HCT116 (cell line): ENCODE results near the gene RAB29. TPM values are rescaled to one million over a fixed set of nuclear protein-coding genes. Genes with fewer than 3 reads are reported as not detected.

Source experiments
- ATAC-seq: fragments of 200-7000 bp; cut with Tn5 transposase; 2 replicates; pipeline ENCODE4 v1.9.1; 2020; ENCODE audit warnings: mild to moderate bottlenecking, moderate library complexity
- BruUV-seq: library from RNA; stranded (reverse); fragments of 400-500 nt; replicated peaks from 2 replicates; lab custom pipeline; 2021; lab: Mats Ljungman, UMichigan
- CTCF ChIA-PET: fragments of 300-600 bp; sonication (Branson Sonifier 250); formaldehyde crosslinking; loops from one replicate; lab custom pipeline; 2021; ENCODE audit warnings: antibody characterized with exemption; lab: Charles Lee
- POLR2A ChIA-PET: fragments of 300-600, 350-600 bp; sonication (Branson Sonifier 250); formaldehyde crosslinking; loops from one replicate; lab custom pipeline; 2021; ENCODE audit warnings: antibody characterized with exemption; lab: Charles Lee
- RAD21 ChIA-PET, 2 experiments: fragments of 300-600 bp; sonication (Branson Sonifier 250); formaldehyde crosslinking; loops; one replicate each; lab custom pipeline; 2023; ENCODE audit warnings: low total read pairs in 2 of 2; ENCODE audit not compliant: uncharacterized antibody in 2 of 2, unreplicated experiment in 2 of 2, low non-redundant PET in 1 of 2; lab: Charles Lee
- DNase-seq: peaks from one replicate; pipeline ENCODE4 v3.0.0-alpha.2; 2010; ENCODE audit warnings: low read depth, low spot score
- H2AFZ ChIP-seq: fragments of 200-600 bp; shearing (Covaris generic), sonication (generic); 2 replicates; pipeline ENCODE4 v1.6.1; 2017; ENCODE audit warnings: low read depth, mixed run types, mixed read lengths, antibody characterized with exemption, low read length; ENCODE audit not compliant: poor library complexity, severe bottlenecking
- H3K27ac ChIP-seq: 2 replicates; pipeline ENCODE4 v1.5.1; 2012; ENCODE audit warnings: low read depth, low read length
- H3K27me3 ChIP-seq: fragments of 200-600 bp; sonication (generic); 2 replicates; pipeline ENCODE4 v1.6.1; 2016; ENCODE audit warnings: mixed run types, low read length, mixed read lengths; ENCODE audit not compliant: insufficient read depth
- H3K36me3 ChIP-seq, 2 experiments: fragments of 200-500 bp in 1 of 2; fragments of 200-600 bp in 1 of 2; sonication (Bioruptor generic) in 1 of 2; sonication (generic) in 1 of 2; 2 replicates each; pipeline versions ENCODE4 v1.5.1 to v1.6.1; 2014 to 2016; ENCODE audit warnings: low read length in 2 of 2, inconsistent platforms in 1 of 2, mixed read lengths in 1 of 2, mixed run types in 1 of 2; ENCODE audit not compliant: insufficient read depth in 2 of 2, control insufficient read depth in 1 of 2
- H3K4me1 ChIP-seq, 2 experiments: fragments of 200-600 bp in 1 of 2; sonication (generic) in 1 of 2; 2 replicates each; pipeline versions ENCODE4 v1.5.1 to v1.6.1; 2012 to 2017; ENCODE audit warnings: low read length in 2 of 2, inconsistent platforms in 1 of 2, mild to moderate bottlenecking in 1 of 2, mixed read lengths in 1 of 2, mixed run types in 1 of 2, moderate library complexity in 1 of 2; ENCODE audit not compliant: insufficient read depth in 2 of 2, control insufficient read depth in 1 of 2
- H3K4me2 ChIP-seq: fragments of 200-600 bp; sonication (generic); 2 replicates; pipeline ENCODE4 v1.6.1; 2017; ENCODE audit warnings: mixed run types, low read length, mixed read lengths
- H3K4me3 ChIP-seq, 2 experiments: fragments of 200-600 bp in 1 of 2; sonication (generic) in 1 of 2; replicated peaks in 1 of 2; 2 replicates each; pipeline ENCODE4 v1.5.1; 2011 to 2016; ENCODE audit warnings: low read length in 2 of 2, control low read depth in 1 of 2, low read depth in 1 of 2, mild to moderate bottlenecking in 1 of 2, mixed read lengths in 1 of 2, mixed run types in 1 of 2
- H3K79me2 ChIP-seq: fragments of 200-600 bp; sonication (generic); 2 replicates; pipeline ENCODE4 v1.6.1; 2017; ENCODE audit warnings: mild to moderate bottlenecking, mixed run types, low read length, moderate library complexity, mixed read lengths; ENCODE audit not compliant: insufficient read depth
- H3K9ac ChIP-seq: fragments of 200-600 bp; sonication (generic); 2 replicates; pipeline ENCODE4 v1.6.1; 2016; ENCODE audit warnings: low read length, mixed read lengths
- H3K9me2 ChIP-seq: fragments of 200-600 bp; sonication (generic), shearing (Covaris generic); 2 replicates; pipeline ENCODE4 v1.6.1; 2017; ENCODE audit warnings: mixed run types, mild to moderate bottlenecking, moderate library complexity; ENCODE audit not compliant: insufficient read depth
- H3K9me3 ChIP-seq, 2 experiments: fragments of 200-500 bp in 1 of 2; fragments of 200-600 bp in 1 of 2; sonication (Bioruptor generic) in 1 of 2; sonication (generic) in 1 of 2; 2 replicates each; pipeline ENCODE4 v1.6.1; 2014 to 2017; ENCODE audit warnings: low read length in 2 of 2, mixed read lengths in 2 of 2, inconsistent platforms in 1 of 2, low read depth in 1 of 2, mild to moderate bottlenecking in 1 of 2, mixed run types in 1 of 2, moderate library complexity in 1 of 2; ENCODE audit not compliant: control insufficient read depth in 1 of 2, insufficient read depth in 1 of 2
- H4K20me1 ChIP-seq: fragments of 200-600 bp; sonication (generic), shearing (Covaris generic); 2 replicates; pipeline ENCODE4 v1.6.1; 2017; ENCODE audit warnings: mixed run types, mild to moderate bottlenecking, moderate library complexity; ENCODE audit not compliant: insufficient read depth
- CBX3 ChIP-seq: IDR thresholded peaks from 2 replicates; pipeline ENCODE4 v1.6.1; 2012; ENCODE audit warnings: low read depth
- EGR1 ChIP-seq: IDR thresholded peaks from 2 replicates; pipeline ENCODE4 v1.6.1; 2012; ENCODE audit warnings: low read depth
- EZH2 ChIP-seq: fragments of 200-600 bp; sonication (generic); IDR thresholded peaks from 2 replicates; pipeline ENCODE4 v1.6.1; 2017; ENCODE audit warnings: antibody characterized with exemption, mixed run types
- EZH2phosphoT487 ChIP-seq: fragments of 200-600 bp; IDR thresholded peaks from 2 replicates; pipeline ENCODE4 v1.6.1; 2018; ENCODE audit warnings: antibody characterized with exemption, borderline replicate concordance
- JUND ChIP-seq: IDR thresholded peaks from 2 replicates; pipeline ENCODE4 v1.6.1; 2012
- POLR2A ChIP-seq: IDR thresholded peaks from 2 replicates; pipeline ENCODE4 v1.7.0; 2011; ENCODE audit warnings: borderline replicate concordance; ENCODE audit not compliant: insufficient read depth, insufficient read length; ENCODE audit errors: extremely low read depth
- POLR2AphosphoS5 ChIP-seq: IDR thresholded peaks from 2 replicates; pipeline ENCODE4 v1.6.1; 2011; ENCODE audit warnings: mild to moderate bottlenecking, low read depth, low read length, moderate library complexity
- RAD21 ChIP-seq: IDR thresholded peaks from 2 replicates; pipeline ENCODE4 v1.6.1; 2012; ENCODE audit warnings: low read depth, mild to moderate bottlenecking
- SP1 ChIP-seq: IDR thresholded peaks from 2 replicates; pipeline ENCODE4 v1.6.1; 2012; ENCODE audit warnings: low read depth
- SRF ChIP-seq: IDR thresholded peaks from 2 replicates; pipeline ENCODE4 v1.6.1; 2012; ENCODE audit warnings: low read depth
- TCF7L2 ChIP-seq: IDR thresholded peaks from 2 replicates; pipeline ENCODE4 v1.7.0; 2011; ENCODE audit warnings: borderline replicate concordance, inconsistent platforms; ENCODE audit not compliant: insufficient read depth, insufficient read length; ENCODE audit errors: extremely low read depth
- YY1 ChIP-seq: IDR thresholded peaks from 2 replicates; pipeline ENCODE4 v1.6.1; 2011; ENCODE audit warnings: low read length, low read depth, moderate library complexity, mild to moderate bottlenecking; ENCODE audit not compliant: insufficient replicate concordance; ENCODE audit errors: extremely low read depth
- intact Hi-C: fragments of 100-400 bp; cut with micrococcal nuclease; formaldehyde crosslinking; loops from 2 replicates; pipeline ENCODE4 v1.10.0; 2022
- total RNA-seq: library from RNA; stranded (reverse); gene quantifications from one replicate; pipeline ENCODE4 v1.2.1, GENCODE V29; 2021; ENCODE audit not compliant: unreplicated experiment
- TF ChIP-seq, protein P1 (sequence below): IDR thresholded peaks from 2 replicates; pipeline ENCODE4 v1.6.1; 2012

RAB29 gene
- total RNA-seq, 1 experiment from 2014 or later, result 17.7 TPM

DNA sequence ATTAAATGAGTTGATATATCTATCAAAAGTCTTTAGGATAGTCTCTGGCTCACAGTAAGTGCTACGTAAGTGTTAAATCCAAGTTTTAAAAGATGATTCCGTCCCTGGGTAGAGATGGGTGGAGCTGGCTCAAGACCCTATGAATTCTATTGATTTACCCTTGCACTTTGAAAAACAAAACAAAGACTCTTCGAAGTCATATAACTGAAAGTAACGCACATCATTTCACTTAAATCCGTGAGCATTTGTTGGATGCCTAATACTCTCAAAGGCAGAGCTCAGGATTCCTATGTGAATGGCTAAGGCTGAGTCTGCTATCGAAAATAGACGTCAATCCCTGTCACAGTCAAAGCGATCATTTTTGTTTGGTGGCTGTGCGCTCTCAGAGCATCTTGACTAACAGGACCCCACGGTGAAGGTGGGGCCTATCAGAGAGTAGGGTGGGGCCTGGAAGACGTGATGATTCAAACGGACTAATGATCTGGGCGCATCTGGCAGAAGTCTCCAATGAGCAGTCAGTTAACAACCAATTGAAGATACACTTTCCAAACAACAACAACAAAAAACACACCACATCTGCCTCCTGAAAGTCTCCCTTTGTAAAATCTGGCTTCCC lies 24.1 kb downstream of the RAB29 start:
- Histone ChIP-seq H3K36me3 (peaks cover 0 to 4% of the 10 kb centered on the region in 2 experiments; a peak in 1 of 4 replicates), H3K4me2 (peak overlapping the region; percentile 86), H3K4me1 (peaks cover 16 to 41% of the 10 kb centered on the region in 2 experiments), H2AFZ (peak overlapping the region; percentile 94), H3K27me3 (no peaks in the 10 kb centered on the region), H3K9me2 (no peaks in the 10 kb centered on the region), H4K20me1 (peaks cover 21% of the 10 kb centered on the region; the same call in 1 of the 2 replicates), H3K4me3 (peak overlapping the region in 1 of 2 experiments; percentile 94; a peak in 2 of 4 replicates), H3K79me2 (peaks cover 33% of the 10 kb centered on the region), H3K27ac (peak overlapping the region; percentile 92; the same call in 1 of the 2 replicates), H3K9ac (peak overlapping the region; percentile 94), H3K9me3 (no peaks in the 10 kb centered on the region)
- intact Hi-C loops, result loop anchor here (2.0 kb wide), 1 partner anchor 24 kb away; the partner anchor contains the start of gene RAB29
- BruUV-seq, result no TSS peak
- CTCF ChIA-PET, result no interaction called here
- DNase-seq, result peak; percentile 85
- POLR2A ChIA-PET, result no interaction called here
- TF ChIP-seq EZH2 (no peak), SP1 (peak; percentile 54), CBX3 (no peak), POLR2A (no peak), POLR2AphosphoS5 (no peak)
- RAD21 ChIA-PET, result no interaction called here
- peak; percentile 37 for ATAC-seq

DNA sequence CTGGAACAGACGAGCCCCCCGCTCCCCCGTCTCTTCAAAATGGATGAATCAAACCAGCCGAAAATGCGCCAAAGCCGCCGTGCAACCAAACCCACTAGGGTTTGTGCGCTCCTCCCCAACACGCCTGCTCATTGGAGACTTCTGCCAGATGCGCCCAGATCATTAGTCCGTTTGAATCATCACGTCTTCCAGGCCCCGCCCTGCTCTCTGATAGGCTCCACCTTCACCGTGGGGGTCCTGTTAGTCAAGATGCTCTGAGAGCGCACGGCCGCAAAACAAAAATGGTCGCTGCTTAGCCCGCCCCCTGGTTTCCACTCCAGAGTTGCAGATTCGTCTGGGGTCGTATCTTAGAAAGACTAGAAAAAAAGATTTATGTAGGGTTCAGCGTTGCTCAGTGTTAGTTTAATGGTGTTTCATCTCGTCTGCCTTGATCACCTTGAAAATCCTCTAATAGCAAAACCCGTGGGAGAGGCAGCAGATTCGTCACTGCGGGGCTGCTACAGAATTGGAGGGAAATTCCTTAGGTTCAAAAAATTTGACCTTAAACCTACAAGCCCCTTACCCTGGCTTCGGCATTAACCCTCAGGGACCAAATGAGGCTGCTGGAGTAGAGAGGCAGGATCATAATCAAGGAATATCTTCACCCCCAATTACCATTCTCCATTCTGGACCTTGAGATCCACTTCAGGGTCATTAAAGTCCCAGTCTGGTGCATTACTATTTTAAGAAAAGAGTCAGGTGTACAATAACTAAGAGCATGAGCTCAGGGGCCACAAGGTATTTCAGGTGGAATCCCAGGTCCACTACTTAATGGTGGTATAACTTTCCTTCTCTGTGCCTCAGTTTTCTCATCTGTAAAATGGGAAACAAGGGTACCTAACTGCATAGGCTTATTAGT lies 24.9 kb downstream of the RAB29 start, which contains the start of gene NUCKS1:
TSS of gene NUCKS1 (minus strand) at position 45 of the 898 bp plus-strand sequence. CDS start 209 bp downstream, outside the sequence.
- POLR2A ChIA-PET, result no interaction called here
- Histone ChIP-seq H3K27me3 (no peaks in the 10 kb centered on the region), H3K9me3 (no peaks in the 10 kb centered on the region), H3K4me1 (peaks cover 20 to 43% of the 10 kb centered on the region in 2 experiments), H3K9me2 (no peaks in the 10 kb centered on the region)
- peak; percentile 78 for ATAC-seq
- RAD21 ChIA-PET, result interaction anchor here in 1 of 2 experiments (0.9 kb wide), 1 partner anchor 227 kb away, joined by 3 read pairs; no protein-coding TSS in a partner anchor
- peak; percentile 27 for TF ChIP-seq POLR2AphosphoS5
- peak; percentile 67 for TF ChIP-seq EGR1
- TF ChIP-seq JUND, result no peak
- peak; percentile 70 for TF ChIP-seq TCF7L2
- peak; percentile 41 for TF ChIP-seq POLR2A
- no peak for TF ChIP-seq SRF
- peak; percentile 97 for TF ChIP-seq SP1
- no peak for TF ChIP-seq EZH2
- no peak for TF ChIP-seq RAD21
- TF ChIP-seq, protein P1, sequence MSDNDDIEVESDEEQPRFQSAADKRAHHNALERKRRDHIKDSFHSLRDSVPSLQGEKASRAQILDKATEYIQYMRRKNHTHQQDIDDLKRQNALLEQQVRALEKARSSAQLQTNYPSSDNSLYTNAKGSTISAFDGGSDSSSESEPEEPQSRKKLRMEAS, result peak; percentile 68
- peak; percentile 93 for TF ChIP-seq CBX3
- peak; percentile 92 for TF ChIP-seq YY1
- no peak for TF ChIP-seq EZH2phosphoT487
- TF ChIP-seq, all 23 proteins: peak for 8
- intact Hi-C loops, result loop anchor here (2.0 kb wide), 1 partner anchor 24 kb away; the partner anchor contains the start of gene RAB29
- peaks cover 0 to 4% of the 10 kb centered on the region in 2 experiments; a peak in 1 of 4 replicates for H3K36me3 ChIP-seq
- peak within 1 kb of the TSS; percentile 94 for H2AFZ ChIP-seq
- peak; percentile 98 for DNase-seq
- CTCF ChIA-PET, result no interaction called here
- peak within 1 kb of the TSS; percentile 94 for H3K9ac ChIP-seq
- TSS peak; percentile 94 for BruUV-seq
- peaks cover 21% of the 10 kb centered on the region; the same call in 1 of the 2 replicates for H4K20me1 ChIP-seq
- H3K4me3 ChIP-seq, result peak within 1 kb of the TSS; percentile 75 to 94
- peak within 1 kb of the TSS; percentile 86 for H3K4me2 ChIP-seq
- peaks cover 41% of the 10 kb centered on the region for H3K79me2 ChIP-seq
- H3K27ac ChIP-seq, result peak within 1 kb of the TSS; percentile 92
